A673 (cell line): Measurements from ENCODE around the gene PNRC1. TPM values are rescaled to one million over a fixed set of nuclear protein-coding genes. Genes with fewer than 3 reads are reported as not detected.

Experiments
- BruUV-seq: library from RNA; stranded (reverse); fragments of 400-500 nt; replicated peaks from 2 replicates; lab custom pipeline; 2021; lab: Mats Ljungman, UMichigan
- CTCF ChIA-PET: fragments of 300-600 bp; sonication (Branson Sonifier 250); formaldehyde crosslinking; loops from one replicate; lab custom pipeline; 2022; ENCODE audit warnings: antibody characterized with exemption; lab: Charles Lee
- POLR2A ChIA-PET: fragments of 300-600 bp; sonication (Branson Sonifier 250); formaldehyde crosslinking; loops from one replicate; lab custom pipeline; 2022; ENCODE audit warnings: antibody characterized with exemption; ENCODE audit not compliant: low non-redundant PET; lab: Charles Lee
- DNase-seq: peaks from one replicate; pipeline ENCODE4 v3.0.0-alpha.2; 2015; ENCODE audit warnings: low spot score
- H3K27ac ChIP-seq: fragments of 200-600 bp; sonication (generic); 2 replicates; pipeline ENCODE4 v1.5.1; 2016; ENCODE audit warnings: mixed run types, low read depth, mild to moderate bottlenecking, mixed read lengths, antibody characterized with exemption, low read length; ENCODE audit not compliant: poor library complexity, severe bottlenecking
- H3K27me3 ChIP-seq: fragments of 200-600 bp; sonication (generic); replicated peaks from 2 replicates; pipeline ENCODE4 v1.6.1; 2017; ENCODE audit warnings: mixed run types, low read depth, mild to moderate bottlenecking, mixed read lengths, antibody characterized with exemption, low read length; ENCODE audit not compliant: insufficient read depth, poor library complexity
- H3K36me3 ChIP-seq: fragments of 200-600 bp; sonication (generic); 2 replicates; pipeline ENCODE4 v1.6.1; 2016; ENCODE audit warnings: mixed run types, mild to moderate bottlenecking, mixed read lengths, antibody characterized with exemption, low read length; ENCODE audit not compliant: insufficient read depth, poor library complexity, severe bottlenecking
- H3K4me1 ChIP-seq: fragments of 200-600 bp; sonication (generic); 2 replicates; pipeline ENCODE4 v1.6.1; 2017; ENCODE audit warnings: mixed run types, mild to moderate bottlenecking, mixed read lengths, antibody characterized with exemption, low read length; ENCODE audit not compliant: insufficient read depth, poor library complexity, severe bottlenecking
- H3K4me3 ChIP-seq: fragments of 200-600 bp; sonication (generic); 2 replicates; pipeline ENCODE4 v1.5.1; 2016; ENCODE audit warnings: low read depth, mixed run types, mild to moderate bottlenecking, mixed read lengths, low read length; ENCODE audit not compliant: poor library complexity, severe bottlenecking
- H3K9me3 ChIP-seq: fragments of 200-600 bp; sonication (generic); 2 replicates; pipeline ENCODE4 v1.6.1; 2016; ENCODE audit warnings: mixed run types, low read depth, mild to moderate bottlenecking, mixed read lengths, antibody characterized with exemption, low read length; ENCODE audit not compliant: poor library complexity, severe bottlenecking
- CTCF ChIP-seq: fragments of 300-800, 200-600 bp; sonication (generic); conservative IDR thresholded peaks from 2 replicates; pipeline ENCODE4 v1.5.1; 2017; ENCODE audit warnings: low read depth, mild to moderate bottlenecking, antibody characterized with exemption, low read length, moderate library complexity, mixed read lengths
- EZH2 ChIP-seq: fragments of 200-600 bp; sonication (generic); IDR thresholded peaks from 2 replicates; pipeline ENCODE4 v1.6.1; 2017; ENCODE audit warnings: borderline replicate concordance, low read depth, mild to moderate bottlenecking, mixed read lengths, antibody characterized with exemption, low read length; ENCODE audit not compliant: poor library complexity, severe bottlenecking
- intact Hi-C: fragments of 100-400 bp; cut with micrococcal nuclease; formaldehyde crosslinking; loops from one replicate; pipeline ENCODE4 v1.10.0; 2022; ENCODE audit not compliant: unreplicated experiment
- total RNA-seq: library from RNA; stranded (reverse); gene quantifications from 2 replicates; pipeline ENCODE4 v1.2.3, GENCODE V29; 2021

Gene PNRC1
- total RNA-seq, 1 experiment from 2014 or later: 26.4 TPM

GRCh38 chr6:89085409-89086205, 5.1 kb downstream of the PNRC1 start:
- intact Hi-C loops: no loop called here
- ChIA-PET POLR2A (interaction anchor here (1.3 kb wide), 1 partner anchor 103 kb away, joined by 4 read pairs; no protein-coding TSS in a partner anchor), CTCF (no interaction called here)
- Histone ChIP-seq H3K9me3 (no peaks in the 10 kb centered on the region), H3K4me3 (no peak overlapping the region), H3K36me3 (peaks cover 24% of the 10 kb centered on the region), H3K27ac (no peak overlapping the region), H3K4me1 (peaks cover 7% of the 10 kb centered on the region), H3K27me3 (no peaks in the 10 kb centered on the region)
- no peak for DNase-seq
- no peak for TF ChIP-seq EZH2
- no peak for TF ChIP-seq CTCF
- BruUV-seq: no TSS peak

- TF ChIP-seq CTCF (no peak), EZH2 (no peak)
- no peak overlapping the region for H3K4me3 ChIP-seq
- POLR2A ChIA-PET: no interaction called here
- peaks cover 3% of the 10 kb centered on the region for H3K4me1 ChIP-seq
- CTCF ChIA-PET: no interaction called here
- H3K36me3 ChIP-seq: peaks cover 24% of the 10 kb centered on the region
- no peak overlapping the region for H3K27ac ChIP-seq
- intact Hi-C loops: no loop called here
- BruUV-seq: no TSS peak
- H3K9me3 ChIP-seq: no peaks in the 10 kb centered on the region
- DNase-seq: no peak
- no peaks in the 10 kb centered on the region for H3K27me3 ChIP-seq
These were observed 7.3 kb downstream of the PNRC1 start for GRCh38 chr6:89087881-89088280.

GRCh38 chr6:89098461-89098860, 17.9 kb downstream of the PNRC1 start:
- DNase-seq: no peak

More at GRCh38 chr6:89098461-89098860, 17.9 kb downstream of the PNRC1 start:
- intact Hi-C loops: no loop called here
- Histone ChIP-seq H3K27me3 (no peaks in the 10 kb centered on the region), H3K4me3 (no peak overlapping the region), H3K27ac (no peak overlapping the region), H3K9me3 (no peaks in the 10 kb centered on the region), H3K36me3 (peaks cover 7% of the 10 kb centered on the region), H3K4me1 (no peaks in the 10 kb centered on the region)
- BruUV-seq: no TSS peak
- TF ChIP-seq CTCF: no peak
- TF ChIP-seq EZH2: no peak
- POLR2A ChIA-PET: no interaction called here
- CTCF ChIA-PET: no interaction called here
